Stimulated activated CD8-positive, alpha-beta memory T cell treated with anti-CD3 and anti-CD28 coated beads, Interleukin-2, amount 100 ng/mL, for 1 hour (primary cell): ENCODE results near the gene NCAPH2.

Experiments
- DNase-seq, 2 donors: peaks; one replicate each; pipeline ENCODE4 v3.0.0-alpha.2; 2020; ENCODE audit warnings: low read depth in 2 of 2

The NCAPH2 gene

DNA sequence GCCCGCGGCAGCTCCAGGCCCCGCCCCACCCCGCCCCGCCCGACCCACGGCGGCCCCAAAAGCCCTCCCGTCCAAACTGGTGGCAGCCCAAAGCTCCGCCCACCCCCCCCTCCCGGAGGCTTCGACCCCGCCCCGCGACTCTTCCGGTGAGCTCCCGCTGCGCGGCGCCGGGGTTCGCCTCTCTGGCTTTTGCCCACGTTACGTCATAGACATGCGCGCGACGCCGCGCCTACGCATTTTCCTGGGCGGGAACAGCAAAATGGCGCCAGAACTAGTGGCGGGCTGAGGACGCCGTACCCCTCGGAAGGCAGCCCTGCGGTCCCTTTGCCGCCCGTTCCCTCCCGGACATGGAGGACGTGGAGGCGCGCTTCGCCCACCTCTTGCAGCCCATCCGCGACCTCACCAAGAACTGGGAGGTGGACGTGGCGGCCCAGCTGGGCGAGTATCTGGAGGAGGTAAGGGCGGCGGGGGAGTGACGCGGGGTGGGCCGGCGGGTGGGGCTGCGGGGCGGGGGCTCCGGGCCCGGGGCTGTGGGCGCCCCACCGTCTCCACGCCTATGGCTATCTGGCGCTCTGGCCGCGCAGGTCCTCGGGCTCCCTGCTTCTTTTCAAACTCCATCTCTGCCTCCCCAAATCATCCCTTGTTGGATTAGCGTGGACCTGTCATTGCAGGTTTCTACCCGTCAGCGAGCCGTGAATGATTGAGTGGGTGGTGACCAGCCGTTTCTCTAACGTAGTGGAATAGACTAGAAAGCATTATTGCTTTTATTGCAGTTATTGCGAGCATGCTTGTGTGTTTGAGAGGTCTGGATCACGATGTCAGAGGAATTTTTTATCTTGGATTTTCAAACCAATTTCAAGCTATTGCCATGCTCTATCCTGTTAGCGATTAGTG lies at the start of gene NCAPH2:
TSS of gene NCAPH2 (plus strand) at position 234 of the 894 bp plus-strand sequence. CDS start at position 348, 114 bp downstream.
- DNase-seq: peak; percentile 97 to 98

DNA sequence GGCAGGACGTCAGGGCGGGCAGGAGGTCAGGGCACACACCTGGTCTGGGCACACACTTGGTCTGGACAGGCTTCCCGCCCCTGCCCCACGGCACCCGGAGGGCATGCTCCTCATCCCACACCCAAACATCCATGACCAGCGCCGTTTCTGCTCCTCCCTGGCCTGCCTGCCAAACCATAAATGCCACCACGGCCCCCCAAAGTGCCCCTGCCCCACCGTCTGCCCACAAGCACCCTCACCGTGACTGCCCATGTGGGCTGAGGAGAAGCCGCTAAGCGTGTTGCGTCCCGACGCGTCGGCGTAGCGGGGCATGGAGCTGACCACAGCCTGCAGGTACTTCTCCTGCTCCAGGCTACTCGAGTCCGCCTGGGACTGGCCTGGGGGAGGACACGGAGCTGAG lies 49.0 kb upstream of the NCAPH2 start:
- DNase-seq: no peak

- DNase-seq: no peak
Measured at GRCh38 chr22:50459496-50460140, 48.4 kb upstream of the NCAPH2 start.

DNA sequence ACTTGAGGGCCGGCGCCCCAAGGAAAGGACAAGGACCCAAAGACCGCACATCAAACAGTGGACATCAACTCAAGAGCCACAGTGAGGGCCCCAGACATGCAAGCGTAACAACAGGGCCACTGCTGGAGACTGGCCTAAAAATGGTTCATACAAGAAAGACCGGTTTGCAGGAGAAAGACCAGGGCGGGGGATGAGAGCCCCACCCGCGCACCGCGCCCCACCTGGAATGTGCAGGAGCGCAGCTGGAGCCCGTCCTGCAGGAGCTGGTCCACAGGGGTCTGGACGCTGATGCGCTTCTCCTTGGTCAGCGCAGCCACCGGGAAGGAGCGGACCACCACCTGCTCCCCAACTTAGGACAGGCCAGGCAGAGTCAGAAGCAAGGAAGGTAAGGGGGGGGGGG lies 47.1 kb upstream of the NCAPH2 start:
- no peak for DNase-seq

GRCh38 chr22:50461536-50461935 lies 46.5 kb upstream of the NCAPH2 start:
- DNase-seq: no peak

DNA sequence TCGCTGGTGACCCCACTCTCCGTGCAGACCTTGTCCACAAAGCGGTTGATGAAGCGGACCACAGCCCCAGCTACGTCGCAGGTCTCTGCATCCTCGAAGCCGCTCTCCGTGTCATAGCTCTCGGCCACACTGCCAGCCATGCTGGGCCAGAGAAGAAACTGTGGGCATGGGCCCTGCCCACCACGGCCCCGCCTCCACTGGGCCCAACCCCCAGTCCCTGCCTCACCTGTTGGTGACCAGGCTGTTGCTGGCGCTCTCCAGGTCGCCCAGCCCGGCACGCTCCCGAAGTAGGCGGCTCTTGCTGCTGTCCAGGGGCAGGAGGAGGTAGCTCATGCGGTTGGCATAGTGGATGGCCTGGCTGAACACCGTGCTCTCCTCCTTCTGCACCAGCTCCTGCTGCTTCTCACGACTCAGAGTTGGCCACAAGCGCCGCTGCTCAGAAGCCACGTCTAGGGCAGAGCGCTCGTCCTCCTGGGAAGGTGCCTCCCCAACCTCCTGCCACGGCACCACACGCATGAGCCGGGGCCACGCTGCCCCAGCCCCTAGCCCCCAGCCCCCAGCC lies 46.0 kb upstream of the NCAPH2 start:
- DNase-seq: no peak

- DNase-seq: no peak
Measured at GRCh38 chr22:50463188-50463900, 44.7 kb upstream of the NCAPH2 start.

DNA sequence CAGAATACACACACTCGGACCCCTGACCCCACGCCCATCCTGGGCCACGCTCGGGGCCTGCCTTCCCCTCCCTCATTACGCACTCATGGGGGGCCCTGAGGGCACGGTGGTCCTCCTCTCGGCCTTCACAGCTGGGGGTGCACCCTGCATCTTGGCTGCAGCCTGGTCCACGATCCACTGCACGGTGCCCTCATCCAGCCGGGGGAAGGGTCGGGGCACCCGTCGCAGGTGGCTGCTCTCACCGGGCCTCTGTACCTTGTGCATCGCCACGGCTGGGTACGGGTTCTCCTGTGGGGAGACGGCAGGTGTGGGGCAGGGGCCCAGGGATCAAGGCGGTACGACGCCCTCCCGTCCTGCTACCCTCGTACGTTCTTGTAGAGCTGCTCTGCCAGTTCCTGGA lies 43.6 kb upstream of the NCAPH2 start:
- no peak for DNase-seq

DNA sequence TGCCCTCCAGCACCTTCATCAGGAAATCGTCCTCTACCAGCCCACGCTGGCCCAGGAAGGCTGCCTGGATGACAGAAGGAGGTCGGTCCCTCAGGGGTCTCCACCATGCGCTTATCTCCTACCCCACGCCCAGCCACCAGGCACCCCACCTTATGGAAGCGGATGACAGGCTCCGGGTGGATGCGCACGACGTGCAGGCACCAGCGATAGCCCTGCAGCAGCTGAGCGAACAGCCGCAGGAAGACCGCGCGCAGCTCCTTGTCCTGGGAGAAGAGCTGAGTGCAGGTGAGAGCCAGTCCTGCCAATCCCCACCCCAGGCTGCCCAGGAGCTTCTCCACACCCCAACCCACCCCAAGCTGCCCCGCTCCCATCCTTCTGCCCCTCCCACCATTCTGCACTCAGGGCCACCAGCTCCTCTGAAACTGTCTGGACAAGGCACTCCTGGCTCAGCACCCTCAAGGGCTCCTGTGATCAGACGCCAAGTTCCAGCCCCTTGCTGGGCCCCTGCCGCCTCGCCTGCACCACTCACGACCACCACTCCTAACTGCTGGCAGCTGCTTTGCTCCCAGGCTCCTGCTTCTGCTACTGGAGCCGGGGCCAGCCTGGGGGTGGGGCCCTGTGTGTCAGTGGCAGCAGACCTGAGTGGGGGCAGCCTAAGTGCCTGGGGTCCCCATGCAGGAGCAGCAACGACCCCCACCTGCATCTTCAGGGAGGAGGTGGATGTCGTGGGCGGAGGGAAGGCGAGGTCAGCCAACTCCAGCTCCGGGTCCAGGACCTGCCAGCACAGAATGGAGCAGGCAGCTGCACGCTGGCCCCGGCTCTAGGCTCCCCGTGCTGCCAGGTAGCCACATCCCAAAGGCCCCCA lies 42.7 kb upstream of the NCAPH2 start:
- no peak for DNase-seq

DNA sequence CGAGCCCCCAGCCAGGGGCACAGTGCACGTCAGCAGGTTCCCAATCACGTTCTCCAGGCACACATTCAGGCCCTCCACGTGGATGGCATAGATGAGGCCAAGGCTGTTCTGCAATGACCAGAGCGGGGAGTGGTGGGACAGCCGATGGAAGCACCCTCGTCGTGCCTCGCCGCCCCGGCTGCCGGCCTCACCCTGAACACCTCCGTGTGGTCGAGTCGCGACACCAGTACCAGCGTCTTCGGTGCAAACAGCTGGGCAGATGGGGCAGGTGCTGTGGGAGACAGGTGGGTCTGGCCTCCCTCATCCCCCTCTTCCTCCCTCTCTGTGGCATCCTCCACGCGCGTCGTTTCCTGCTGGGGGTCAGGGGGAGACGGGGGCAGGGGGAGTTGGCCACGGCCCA lies 40.7 kb upstream of the NCAPH2 start:
- no peak for DNase-seq

DNA sequence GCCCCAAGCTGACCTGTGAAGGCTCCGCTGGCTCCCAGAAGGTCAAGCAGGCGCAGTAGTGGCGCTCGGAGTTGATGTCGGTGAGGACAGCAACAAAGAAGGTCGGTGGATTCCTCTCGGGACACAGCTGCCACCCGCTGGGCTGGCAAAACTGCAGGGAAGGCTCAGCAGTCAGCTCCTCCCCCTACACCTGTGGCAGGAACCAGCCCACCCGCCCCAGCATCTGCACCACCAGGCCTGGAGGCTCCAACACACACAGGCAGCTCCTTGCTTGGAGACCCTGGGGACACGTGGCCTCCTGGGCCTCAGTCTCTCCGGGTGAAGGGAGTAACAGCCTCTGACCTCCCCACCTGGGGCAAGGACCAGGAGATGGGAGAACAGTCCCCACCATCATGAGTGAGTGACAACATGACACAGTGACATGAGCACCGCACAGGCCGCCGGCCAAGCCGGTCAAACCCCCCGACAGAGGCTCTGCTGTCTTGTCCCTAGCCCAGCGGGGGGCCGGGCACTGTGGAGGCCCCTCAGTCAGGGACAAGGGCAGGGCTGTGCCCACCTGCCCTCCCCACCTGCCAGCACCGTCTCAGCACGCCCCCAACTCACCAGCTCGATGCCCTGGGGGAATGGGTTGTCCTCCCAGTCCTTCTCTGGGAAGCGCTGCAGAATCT lies 40.1 kb upstream of the NCAPH2 start:
- no peak for DNase-seq

DNA sequence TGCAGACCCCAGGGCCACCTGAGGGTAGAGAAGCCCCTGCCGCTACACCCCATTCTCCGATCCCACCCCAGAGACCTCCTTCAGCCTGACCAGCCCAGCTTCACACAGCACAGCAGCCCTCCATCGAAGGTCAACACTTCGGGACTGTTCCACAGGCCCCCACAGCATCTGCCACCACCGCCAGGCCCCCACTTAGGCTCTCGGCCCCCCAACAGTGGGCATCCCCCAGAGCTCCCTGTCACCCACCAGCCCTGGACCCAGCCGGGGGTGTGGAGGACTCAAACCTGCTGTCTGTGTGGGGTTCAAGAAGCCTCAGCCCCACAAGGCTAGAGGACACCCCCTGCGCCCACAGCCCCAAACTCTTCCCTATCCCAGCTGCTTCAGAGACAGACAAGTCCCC lies 39.4 kb upstream of the NCAPH2 start:
- DNase-seq: no peak

DNA sequence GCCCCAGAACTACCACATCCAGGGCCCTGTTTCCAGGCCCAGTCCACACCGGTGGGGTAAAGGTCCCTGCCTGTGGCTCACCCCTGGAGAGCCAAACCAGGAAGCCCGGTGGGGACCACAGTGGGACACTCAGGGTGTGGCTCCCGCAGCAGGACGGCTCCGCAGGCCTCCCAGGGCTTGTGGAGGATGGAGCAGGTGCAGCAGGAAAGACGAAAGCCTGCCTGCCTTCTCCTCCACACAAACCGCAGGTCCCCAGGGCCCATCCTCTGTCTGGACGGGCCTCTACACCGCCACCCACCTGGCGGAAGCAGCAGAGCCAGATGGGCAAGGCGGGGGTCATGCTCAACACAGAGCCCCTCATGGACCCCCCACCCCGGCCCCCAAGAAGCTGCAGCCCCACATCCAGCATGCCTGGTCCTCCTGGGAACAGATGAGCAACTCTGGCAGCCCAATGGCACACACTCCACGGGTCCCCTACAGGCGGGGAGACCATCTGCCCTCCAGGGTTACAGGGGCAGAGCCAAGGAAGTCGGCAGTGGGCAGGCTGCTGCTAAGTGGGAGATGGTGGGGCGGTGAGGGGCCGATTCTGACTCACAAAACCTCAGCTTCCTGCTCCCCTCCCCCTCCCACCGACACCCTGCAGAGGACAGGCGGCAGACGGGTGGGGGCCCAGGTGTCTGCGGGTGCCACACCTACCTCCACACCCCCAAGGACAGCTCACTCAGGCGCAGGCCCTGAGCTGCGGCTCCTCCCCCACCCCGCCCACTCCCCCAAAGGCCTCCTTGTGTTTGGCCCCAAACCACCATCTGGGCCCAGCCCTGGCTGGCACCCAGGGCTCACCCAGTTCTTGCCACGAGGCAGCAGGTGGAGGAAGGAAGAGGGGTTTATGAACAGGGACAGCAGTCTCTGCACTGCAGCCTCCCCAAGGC lies 38.4 kb upstream of the NCAPH2 start:
- DNase-seq: peak; percentile 92 to 97

GRCh38 chr22:50470491-50470890 lies 37.5 kb upstream of the NCAPH2 start:
- no peak for DNase-seq

GRCh38 chr22:50471197-50471847 lies 36.7 kb upstream of the NCAPH2 start:
- DNase-seq: no peak

DNA sequence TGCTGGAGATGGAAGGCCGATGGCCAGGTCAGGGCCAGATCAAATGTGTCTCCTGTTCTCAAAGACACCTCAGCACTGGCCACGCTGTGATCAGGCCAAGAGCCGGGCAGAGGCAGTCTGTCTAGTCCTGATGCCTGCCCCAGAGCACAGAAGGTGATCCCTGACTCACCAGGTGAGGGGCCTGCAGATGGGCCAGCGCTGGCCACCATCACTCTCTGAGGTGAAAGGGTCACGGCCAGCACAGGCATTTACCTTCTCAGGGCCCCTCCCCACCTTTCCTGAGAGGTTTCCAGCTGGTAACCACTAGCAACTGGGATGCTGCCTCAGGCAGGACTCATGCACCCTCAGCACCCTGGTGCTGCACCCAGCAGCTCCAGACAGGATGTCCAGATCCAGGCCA lies 36.1 kb upstream of the NCAPH2 start:
- no peak for DNase-seq

DNA sequence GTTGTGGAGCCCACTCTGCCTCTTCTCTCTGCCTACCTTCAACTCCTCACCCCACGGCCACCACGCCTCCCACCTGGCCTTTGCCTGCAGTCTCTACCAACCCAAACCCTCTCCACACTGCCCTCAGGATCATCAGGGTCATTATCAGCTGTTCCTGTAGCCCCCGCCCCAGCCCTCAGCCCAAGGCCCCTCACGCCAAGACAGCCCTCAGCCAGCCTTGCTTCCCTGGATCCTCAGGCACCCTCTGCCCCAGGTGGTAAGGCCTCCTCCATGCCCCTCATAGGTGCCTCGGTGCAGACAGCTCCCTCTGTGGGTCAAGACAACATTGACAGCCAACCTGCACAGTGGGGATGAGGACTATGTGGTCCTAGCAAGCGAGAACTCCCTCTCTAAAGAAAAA lies 34.9 kb upstream of the NCAPH2 start:
- peak in 1 of 2 donors; percentile 30 for DNase-seq

DNA sequence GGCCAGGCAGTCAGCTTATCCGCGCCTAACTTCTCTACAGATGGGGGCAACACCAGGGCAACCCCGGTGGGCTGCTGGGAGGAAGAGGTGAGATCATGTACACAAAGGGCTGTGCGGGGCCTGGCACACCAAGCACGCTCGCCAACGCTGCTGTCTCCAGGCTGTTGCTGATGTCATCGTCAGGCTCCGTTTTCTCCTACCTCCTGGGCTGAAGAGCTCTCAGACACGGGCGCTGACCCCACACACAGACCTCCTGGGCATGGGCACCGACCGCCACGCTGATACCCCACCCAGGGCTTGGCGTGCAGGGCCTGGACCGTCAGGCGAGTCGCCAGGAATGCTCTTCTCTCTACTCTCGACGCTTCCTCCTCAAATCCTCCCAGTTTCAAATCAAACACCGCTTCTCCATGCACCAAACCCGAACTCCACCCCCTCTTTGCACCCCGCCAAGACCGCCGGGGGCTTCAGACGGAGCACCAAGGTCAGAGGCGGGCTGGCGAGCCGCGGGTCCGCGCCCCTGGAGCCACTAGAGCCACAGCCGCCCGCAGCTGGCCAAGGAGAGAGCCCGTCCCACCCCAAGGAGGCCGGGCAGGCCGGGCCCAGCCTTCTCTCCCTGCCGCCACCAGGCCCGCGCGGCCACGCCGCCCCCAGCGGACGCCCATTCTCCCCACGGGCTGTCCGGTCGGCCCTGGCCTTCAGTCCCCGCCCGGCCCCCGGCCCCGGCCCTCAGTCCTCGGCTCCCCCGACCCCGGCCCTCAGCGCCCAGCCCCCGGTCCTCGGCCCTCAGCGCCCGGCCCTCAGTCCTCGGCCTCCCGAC lies 34.0 kb upstream of the NCAPH2 start:
- no peak for DNase-seq
